ENCODE measurements around the gene KRT76. TPM values are rescaled to one million over a fixed set of nuclear protein-coding genes. Genes with fewer than 3 reads are reported as not detected.
A peak's percentile ranks its signal among the peaks of the same experiment; 100 is the strongest.

KRT76 gene
- polyA plus RNA-seq (ENCODE audit: insufficient read length in 10 of 10) = not detected
- long read RNA-seq, donor 1 = 0 reads
- long read RNA-seq, donor 2 = 0 reads
- long read RNA-seq, donor 3 = 0 reads
- long read RNA-seq, donor 4 = 0 reads
- long read RNA-seq, donor 5 = 0 reads
- long read RNA-seq, donor 6 = 0 reads
- long read RNA-seq, donor 7 = 0 reads
- long read RNA-seq, donor 8 = 0 reads
- long read RNA-seq, donor 9 = 0 reads

- no peak for DNase-seq
These were observed at the start of gene KRT76 for GRCh38 chr12:52776913-52777395. TSS of gene KRT76 (minus strand) at chr12:52777345. CDS start at chr12:52777291, 54 bp downstream.

GRCh38 chr12:52825961-52826360, 48.8 kb upstream of the KRT76 start:
- DNase-seq = no peak

- DNase-seq = no peak
These were observed 47.7 kb upstream of the KRT76 start for GRCh38 chr12:52824741-52825410.

- no peak for DNase-seq
These were observed 46.8 kb upstream of the KRT76 start for GRCh38 chr12:52823761-52824450.

- no peak for DNase-seq
These were observed 45.8 kb upstream of the KRT76 start for GRCh38 chr12:52822771-52823510.

- DNase-seq = no peak
These were observed 44.9 kb upstream of the KRT76 start for GRCh38 chr12:52821826-52822660.

- no peak for DNase-seq
These were observed 44.1 kb upstream of the KRT76 start for GRCh38 chr12:52821071-52821730.

- no peak for DNase-seq
These were observed 43.4 kb upstream of the KRT76 start for GRCh38 chr12:52820521-52820920.

GRCh38 chr12:52819731-52820510, 42.8 kb upstream of the KRT76 start:
- no peak for DNase-seq

GRCh38 chr12:52818887-52819420, 41.8 kb upstream of the KRT76 start:
- DNase-seq = no peak

- DNase-seq = peak in 1 of 3 donors; percentile 28
These were observed 41.2 kb upstream of the KRT76 start for GRCh38 chr12:52818388-52818787.

GRCh38 chr12:52817699-52818238, 40.6 kb upstream of the KRT76 start:
- no peak for DNase-seq

- no peak for DNase-seq
These were observed 40.0 kb upstream of the KRT76 start for GRCh38 chr12:52817003-52817698.

- no peak for DNase-seq
These were observed 38.8 kb upstream of the KRT76 start for GRCh38 chr12:52815676-52816588.

- no peak for DNase-seq
These were observed 38.0 kb upstream of the KRT76 start for GRCh38 chr12:52815161-52815560.

- no peak for DNase-seq
These were observed 37.6 kb upstream of the KRT76 start for GRCh38 chr12:52814710-52815155.
